Right atrium auricular region (tissue), 2 donors: ENCODE results near the gene PDE6A. TPM values are rescaled to one million over a fixed set of nuclear protein-coding genes. Genes with fewer than 3 reads are reported as not detected.
"Not testable (repeated sequence)": the region's sequence is repeated elsewhere in the genome, so short reads cannot be mapped to it uniquely, and the experiment has no call there.

Experiments
- DNase-seq: peaks from one replicate; pipeline ENCODE4 v3.0.0-alpha.2; 2019; ENCODE audit warnings: low spot score
- H3K27ac ChIP-seq, 2 donors: fragments of 200-600 bp; sonication (generic); 1 replicate in 1 of 2; 2 replicates in 1 of 2; pipeline ENCODE4 v1.5.1; 2016 to 2019
- H3K27me3 ChIP-seq, 2 donors: fragments of 200-600 bp; sonication (generic); one replicate each; pipeline versions ENCODE4 v1.5.1 to v1.6.0; 2017 to 2019
- H3K36me3 ChIP-seq: fragments of 200-600 bp; sonication (generic); one replicate; pipeline ENCODE4 v1.5.1; 2016
- H3K4me1 ChIP-seq, 2 donors: fragments of 200-600 bp; sonication (generic); one replicate each; pipeline versions ENCODE4 v1.5.1 to v1.6.0; 2017 to 2019
- H3K4me3 ChIP-seq, 2 donors: fragments of 200-600 bp; sonication (generic); 1 replicate in 1 of 2; 2 replicates in 1 of 2; pipeline ENCODE4 v1.5.1; 2017 to 2019; ENCODE audit warnings: mild to moderate bottlenecking in 1 of 2, moderate library complexity in 1 of 2
- H3K9me3 ChIP-seq, 2 donors: fragments of 200-600 bp; sonication (generic); one replicate each; pipeline ENCODE4 v1.5.1; 2019
- CTCF ChIP-seq, 2 donors: fragments of 200-600 bp; sonication (generic); IDR thresholded peaks; one replicate each; pipeline ENCODE4 v1.5.1; 2019; ENCODE audit warnings: antibody characterized with exemption in 2 of 2
- total RNA-seq, 2 donors: library from RNA; depleted of rRNA; stranded (reverse); fragments of >200 nt; gene quantifications; one replicate each; pipeline ENCODE4 v1.1.0, GENCODE V29; 2016

The PDE6A gene
- total RNA-seq, 2 donors from 2014 or later = 0.08 TPM; not detected in 1

GRCh38 chr5:149948993-149949392, 4.4 kb upstream of the PDE6A start:
- no peak for DNase-seq
- Histone ChIP-seq H3K27ac (no peak overlapping the region), H3K36me3 (no peaks in the 10 kb centered on the region), H3K27me3 (no peaks in the 10 kb centered on the region), H3K4me1 (no peaks in the 10 kb centered on the region), H3K9me3 (no peaks in the 10 kb centered on the region), H3K4me3 (no peak overlapping the region)
- TF ChIP-seq CTCF (IDR thresholded peaks at IDR 0.05) = no peak

- Histone ChIP-seq H3K27me3 (no peaks in the 10 kb centered on the region), H3K36me3 (no peaks in the 10 kb centered on the region), H3K27ac (no peak overlapping the region), H3K9me3 (no peaks in the 10 kb centered on the region), H3K4me1 (no peaks in the 10 kb centered on the region), H3K4me3 (no peak overlapping the region)
- no peak for DNase-seq
- no peak for TF ChIP-seq CTCF (IDR thresholded peaks at IDR 0.05)
Observed at GRCh38 chr5:149946118-149946517, 1.5 kb upstream of the PDE6A start.

GRCh38 chr5:149943177-149943949, 1.2 kb downstream of the PDE6A start:
- not testable (repeated sequence) for H3K27ac ChIP-seq, H3K4me3 ChIP-seq, DNase-seq, H3K36me3 ChIP-seq, H3K27me3 ChIP-seq, H3K9me3 ChIP-seq, H3K4me1 ChIP-seq

- not testable (repeated sequence) for H3K4me3 ChIP-seq, H3K4me1 ChIP-seq, H3K27ac ChIP-seq, DNase-seq, H3K36me3 ChIP-seq, H3K9me3 ChIP-seq, H3K27me3 ChIP-seq
Observed at GRCh38 chr5:149942741-149943169, 1.8 kb downstream of the PDE6A start.

- H3K27me3 ChIP-seq = no peaks in the 10 kb centered on the region
- no peaks in the 10 kb centered on the region for H3K36me3 ChIP-seq
- H3K4me3 ChIP-seq = no peak overlapping the region
- H3K4me1 ChIP-seq = peaks cover 0 to 9% of the 10 kb centered on the region in 2 donors
- TF ChIP-seq CTCF (IDR thresholded peaks at IDR 0.05) = no peak
- no peaks in the 10 kb centered on the region for H3K9me3 ChIP-seq
- no peak for DNase-seq
- no peak overlapping the region for H3K27ac ChIP-seq
Observed at GRCh38 chr5:149942199-149942598, 2.4 kb downstream of the PDE6A start.

GRCh38 chr5:149941795-149942194, 2.8 kb downstream of the PDE6A start:
- Histone ChIP-seq H3K4me1 (peaks cover 0 to 9% of the 10 kb centered on the region in 2 donors), H3K4me3 (no peak overlapping the region), H3K27ac (no peak overlapping the region), H3K27me3 (no peaks in the 10 kb centered on the region), H3K9me3 (no peaks in the 10 kb centered on the region), H3K36me3 (no peaks in the 10 kb centered on the region)
- DNase-seq = no peak
- no peak for TF ChIP-seq CTCF (IDR thresholded peaks at IDR 0.05)
